HG03095 (cell line): ENCODE measurements around the gene TRIM69.
A peak's percentile ranks its signal among the peaks of the same experiment; 100 is the strongest.
"Not testable (repeated sequence)": the region's sequence is repeated elsewhere in the genome, so short reads cannot be mapped to it uniquely, and the experiment has no call there.

ENCODE experiments used
- ATAC-seq: cut with Tn5 transposase; IDR thresholded peaks from one replicate; pipeline ENCODE4 v1.9.1; 2021; ENCODE audit warnings: moderate library complexity; ENCODE audit not compliant: unreplicated experiment

The TRIM69 gene, protein sequence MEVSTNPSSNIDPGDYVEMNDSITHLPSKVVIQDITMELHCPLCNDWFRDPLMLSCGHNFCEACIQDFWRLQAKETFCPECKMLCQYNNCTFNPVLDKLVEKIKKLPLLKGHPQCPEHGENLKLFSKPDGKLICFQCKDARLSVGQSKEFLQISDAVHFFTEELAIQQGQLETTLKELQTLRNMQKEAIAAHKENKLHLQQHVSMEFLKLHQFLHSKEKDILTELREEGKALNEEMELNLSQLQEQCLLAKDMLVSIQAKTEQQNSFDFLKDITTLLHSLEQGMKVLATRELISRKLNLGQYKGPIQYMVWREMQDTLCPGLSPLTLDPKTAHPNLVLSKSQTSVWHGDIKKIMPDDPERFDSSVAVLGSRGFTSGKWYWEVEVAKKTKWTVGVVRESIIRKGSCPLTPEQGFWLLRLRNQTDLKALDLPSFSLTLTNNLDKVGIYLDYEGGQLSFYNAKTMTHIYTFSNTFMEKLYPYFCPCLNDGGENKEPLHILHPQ

GRCh38 chr15:44736181-44736765, at the start of gene TRIM69:
Gene TRIM69 (plus strand): TSS chr15:44736528. CDS start chr15:44736705, 177 bp downstream.
- ATAC-seq: peak; percentile 39

GRCh38 chr15:44689318-44689717, 47.0 kb upstream of the TRIM69 start:
- not testable (repeated sequence) for ATAC-seq

GRCh38 chr15:44690245-44690644, 46.1 kb upstream of the TRIM69 start:
- not testable (repeated sequence) for ATAC-seq

GRCh38 chr15:44692659-44693058, 43.7 kb upstream of the TRIM69 start:
- ATAC-seq: no peak

- no peak for ATAC-seq
These were observed 41.9 kb upstream of the TRIM69 start for GRCh38 chr15:44694416-44694815.

- no peak for ATAC-seq
These were observed 41.0 kb upstream of the TRIM69 start for GRCh38 chr15:44695294-44695693.

- ATAC-seq: no peak
These were observed 39.3 kb upstream of the TRIM69 start for GRCh38 chr15:44697014-44697413.

GRCh38 chr15:44698641-44699040, 37.7 kb upstream of the TRIM69 start:
- ATAC-seq: no peak

DNA sequence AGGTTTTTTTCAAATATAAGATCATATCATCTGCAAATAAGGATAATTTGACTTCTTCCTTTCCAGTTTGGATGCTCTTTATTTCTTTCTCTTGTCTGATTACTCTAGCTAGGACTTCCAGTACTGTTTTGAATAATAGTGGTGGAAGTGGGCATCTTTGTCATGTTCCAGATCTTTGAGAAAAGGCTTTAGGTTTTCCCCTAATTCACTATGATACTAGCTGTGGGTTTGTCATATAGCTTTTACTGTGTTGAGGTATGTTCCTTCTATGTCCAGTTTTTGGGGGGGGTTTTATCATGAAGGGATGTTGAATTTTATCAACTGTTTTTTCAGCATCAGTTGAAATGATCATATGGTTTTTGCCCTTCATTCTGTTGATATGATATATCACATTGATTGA, 35.7 kb upstream of the TRIM69 start:
- ATAC-seq: not testable (repeated sequence)

GRCh38 chr15:44705986-44706385, 30.3 kb upstream of the TRIM69 start:
- ATAC-seq: no peak

- ATAC-seq: no peak
These were observed 29.9 kb upstream of the TRIM69 start for GRCh38 chr15:44706401-44706800.

- ATAC-seq: no peak
These were observed 29.2 kb upstream of the TRIM69 start for GRCh38 chr15:44706946-44707636.

DNA sequence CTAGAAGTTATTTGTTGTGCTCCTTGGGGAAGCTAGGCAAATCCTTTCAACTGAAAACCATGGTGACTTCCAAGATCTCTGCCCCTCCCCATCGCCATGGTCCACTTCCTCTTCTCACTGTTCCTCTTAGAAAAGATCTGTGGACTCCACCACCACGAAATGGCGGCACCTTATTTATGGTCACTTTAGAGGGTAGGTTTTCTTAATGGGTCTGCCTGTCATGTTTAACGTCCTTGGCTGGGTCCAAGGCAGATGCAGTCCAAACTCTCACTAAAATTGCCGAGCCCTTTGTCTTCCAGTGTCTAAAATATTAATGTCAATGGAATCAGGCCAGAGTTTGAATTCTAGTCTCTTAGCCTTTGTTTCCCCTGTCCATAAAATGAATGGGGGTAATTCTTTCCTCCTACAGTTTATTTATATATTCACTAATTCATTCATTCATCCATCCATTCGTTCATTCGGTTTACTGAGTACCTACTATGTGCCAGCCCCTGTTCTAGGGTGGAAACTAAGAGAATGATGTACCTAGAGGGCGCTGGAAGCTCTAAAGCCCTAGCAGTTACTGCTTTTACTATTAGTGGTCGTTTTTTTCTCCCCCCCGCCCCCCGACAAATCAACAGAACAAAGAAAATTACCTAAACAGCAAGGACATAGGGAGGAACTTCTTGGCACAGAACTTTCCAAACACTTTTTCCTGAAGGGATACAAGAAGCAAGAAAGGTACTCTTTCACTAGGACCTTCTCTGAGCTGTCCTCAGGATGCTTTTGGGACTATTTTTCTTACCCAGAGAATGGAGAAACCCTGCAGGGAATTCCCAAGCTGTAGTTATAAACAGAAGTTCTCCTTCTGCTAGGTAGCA, 25.9 kb upstream of the TRIM69 start:
- no peak for ATAC-seq

- ATAC-seq: peak; percentile 72
These were observed 25.1 kb upstream of the TRIM69 start, which contains the start of the genes B2M and PATL2 for GRCh38 chr15:44711096-44711742. Gene B2M (plus strand): TSS chr15:44711517. CDS start chr15:44711547, 30 bp downstream. Gene PATL2 (minus strand): TSS chr15:44711323. CDS start chr15:44676490, 34,833 bp downstream.

GRCh38 chr15:44711743-44712345, 24.5 kb upstream of the TRIM69 start:
- peak; percentile 6 for ATAC-seq

GRCh38 chr15:44712346-44713005, 23.9 kb upstream of the TRIM69 start:
- ATAC-seq: no peak

DNA sequence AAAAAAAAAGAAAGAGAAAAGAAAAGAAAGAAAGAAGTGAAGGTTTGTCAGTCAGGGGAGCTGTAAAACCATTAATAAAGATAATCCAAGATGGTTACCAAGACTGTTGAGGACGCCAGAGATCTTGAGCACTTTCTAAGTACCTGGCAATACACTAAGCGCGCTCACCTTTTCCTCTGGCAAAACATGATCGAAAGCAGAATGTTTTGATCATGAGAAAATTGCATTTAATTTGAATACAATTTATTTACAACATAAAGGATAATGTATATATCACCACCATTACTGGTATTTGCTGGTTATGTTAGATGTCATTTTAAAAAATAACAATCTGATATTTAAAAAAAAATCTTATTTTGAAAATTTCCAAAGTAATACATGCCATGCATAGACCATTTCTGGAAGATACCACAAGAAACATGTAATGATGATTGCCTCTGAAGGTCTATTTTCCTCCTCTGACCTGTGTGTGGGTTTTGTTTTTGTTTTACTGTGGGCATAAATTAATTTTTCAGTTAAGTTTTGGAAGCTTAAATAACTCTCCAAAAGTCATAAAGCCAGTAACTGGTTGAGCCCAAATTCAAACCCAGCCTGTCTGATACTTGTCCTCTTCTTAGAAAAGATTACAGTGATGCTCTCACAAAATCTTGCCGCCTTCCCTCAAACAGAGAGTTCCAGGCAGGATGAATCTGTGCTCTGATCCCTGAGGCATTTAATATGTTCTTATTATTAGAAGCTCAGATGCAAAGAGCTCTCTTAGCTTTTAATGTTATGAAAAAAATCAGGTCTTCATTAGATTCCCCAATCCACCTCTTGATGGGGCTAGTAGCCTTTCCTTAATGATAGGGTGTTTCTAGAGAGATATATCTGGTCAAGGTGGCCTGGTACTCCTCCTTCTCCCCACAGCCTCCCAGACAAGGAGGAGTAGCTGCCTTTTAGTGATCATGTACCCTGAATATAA, 23.0 kb upstream of the TRIM69 start:
- no peak for ATAC-seq
